ENCODE data around the gene PLCB1.

Gene PLCB1

DNA sequence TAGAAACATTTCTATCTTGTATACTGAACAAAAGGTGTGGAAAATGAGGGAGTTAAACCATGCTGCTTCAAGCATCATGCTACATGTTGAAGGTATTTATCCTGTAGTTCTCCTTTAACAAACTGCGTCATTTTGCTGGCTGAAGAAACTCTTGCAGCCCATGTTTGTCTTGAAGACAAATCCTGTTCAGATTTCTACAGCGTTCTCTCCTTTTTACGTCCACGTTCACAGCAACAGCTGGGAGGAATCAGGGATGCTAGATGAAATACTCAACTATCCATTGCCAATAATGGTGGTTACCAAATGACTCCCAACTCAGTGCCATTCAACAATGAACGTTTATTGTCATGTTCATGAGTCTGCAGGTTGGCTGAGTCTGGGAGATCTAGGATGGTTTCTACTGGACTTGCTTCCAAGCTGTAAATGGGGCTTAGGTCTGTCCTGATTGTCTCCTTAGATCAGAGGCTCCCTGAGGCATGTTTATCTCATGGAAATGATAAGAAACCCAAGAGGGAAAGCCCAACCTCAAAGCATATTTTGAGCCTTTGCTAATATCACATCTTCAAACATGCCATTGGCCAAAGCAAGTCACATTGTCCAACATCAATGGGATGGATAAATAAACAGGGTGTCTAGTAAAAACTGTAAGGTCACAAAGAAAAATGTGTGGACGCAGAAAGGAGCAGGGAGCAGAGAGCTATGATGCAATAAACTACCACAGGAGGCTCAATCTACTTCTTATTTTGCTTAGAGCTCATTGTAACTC, 2.7 kb upstream of the PLCB1 start:
- no peak for DNase-seq

DNA sequence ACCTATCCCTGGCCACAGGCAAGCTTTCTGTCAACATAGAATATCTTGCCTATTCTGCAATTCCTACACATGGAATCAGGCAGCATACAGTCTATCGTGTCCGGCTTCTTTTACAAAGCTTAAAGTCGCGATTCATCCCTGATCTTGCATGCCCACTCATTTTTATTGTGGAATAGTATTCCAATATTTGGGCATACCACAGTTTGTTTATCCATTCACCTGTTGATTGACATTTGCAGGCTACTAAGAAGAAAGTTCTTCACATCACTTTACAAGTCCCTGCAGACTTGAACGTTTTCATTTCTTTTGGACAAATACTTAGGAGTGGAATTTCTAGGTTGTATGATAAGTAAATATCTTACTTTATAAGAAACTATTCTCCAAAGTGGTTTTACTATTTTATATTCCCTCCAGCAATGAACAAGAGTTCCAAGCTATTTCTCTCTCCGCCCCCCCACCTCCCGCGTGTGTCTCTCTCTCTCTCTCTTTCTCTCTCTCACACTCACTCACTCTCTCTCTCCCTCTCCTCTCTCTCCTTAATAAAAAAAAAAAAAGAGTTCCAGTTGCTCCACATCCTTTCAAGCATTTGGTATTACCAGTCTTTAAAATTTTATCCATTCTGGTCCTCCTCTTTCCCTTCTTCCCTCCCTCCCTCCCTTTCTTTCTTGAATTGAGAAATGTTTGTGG, 1.1 kb upstream of the PLCB1 start:
- DNase-seq, result no peak

DNA sequence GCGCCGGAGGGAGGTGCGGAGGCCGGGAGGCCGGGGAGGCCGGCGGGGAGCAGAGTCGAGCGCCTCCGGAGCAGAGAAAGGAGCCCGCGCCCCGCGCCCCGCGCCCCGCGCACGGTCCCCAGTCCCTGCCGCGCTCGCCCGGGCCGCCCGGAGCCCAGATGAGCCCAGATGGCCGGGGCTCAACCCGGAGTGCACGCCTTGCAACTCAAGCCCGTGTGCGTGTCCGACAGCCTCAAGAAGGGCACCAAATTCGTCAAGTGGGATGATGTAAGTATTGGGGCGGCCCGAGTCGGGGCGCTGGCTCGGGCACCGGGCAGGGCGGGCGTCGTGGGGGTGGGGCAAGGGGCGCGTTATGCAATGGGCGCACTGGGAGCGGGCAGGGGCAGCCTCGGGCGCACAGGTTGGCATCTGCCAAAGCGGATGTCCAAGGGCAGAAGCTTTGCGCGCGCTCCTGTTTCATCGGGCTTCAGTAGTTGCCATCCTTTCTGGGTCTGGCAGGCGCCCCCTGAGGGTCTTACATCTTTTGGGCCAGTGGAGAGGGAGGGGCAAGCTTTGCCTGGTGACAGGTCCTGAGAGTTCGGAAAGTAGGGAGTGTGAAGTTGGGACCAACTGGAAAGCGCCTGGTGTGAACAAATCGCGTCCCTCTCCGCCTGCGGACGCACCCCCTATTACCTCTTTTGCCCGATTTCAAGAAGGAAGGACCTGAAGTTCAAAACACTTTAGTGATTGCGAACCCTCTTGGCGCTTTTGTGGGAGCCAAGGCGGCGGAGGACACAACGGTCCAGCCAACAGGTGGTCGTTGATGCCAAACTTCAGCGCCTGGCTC, 631 bp downstream of the PLCB1 start:
- DNase-seq, result peak; percentile 20 to 29

DNA sequence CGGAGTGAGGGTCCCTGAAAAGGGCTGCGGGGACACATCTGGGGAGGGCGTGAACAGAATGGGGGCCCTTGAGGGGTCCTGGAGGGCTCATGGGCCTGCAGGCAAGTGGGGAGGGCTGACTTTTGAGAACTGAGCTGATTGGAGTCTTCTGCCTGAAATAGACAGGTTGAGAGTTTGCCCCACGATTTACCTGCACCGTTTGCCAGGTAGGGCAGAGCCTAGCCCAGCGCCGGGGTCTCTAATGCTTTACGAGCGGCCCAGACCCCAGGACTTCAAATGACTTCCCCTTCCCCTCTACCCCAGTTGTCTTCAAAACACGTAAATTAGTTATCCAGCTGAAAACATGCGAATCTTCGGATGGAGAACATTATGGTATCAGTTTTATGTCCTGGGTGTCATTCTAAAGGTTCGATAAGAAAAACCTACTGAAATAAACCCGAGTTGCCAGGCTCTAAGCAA, 1.3 kb downstream of the PLCB1 start:
- no peak for DNase-seq

DNA sequence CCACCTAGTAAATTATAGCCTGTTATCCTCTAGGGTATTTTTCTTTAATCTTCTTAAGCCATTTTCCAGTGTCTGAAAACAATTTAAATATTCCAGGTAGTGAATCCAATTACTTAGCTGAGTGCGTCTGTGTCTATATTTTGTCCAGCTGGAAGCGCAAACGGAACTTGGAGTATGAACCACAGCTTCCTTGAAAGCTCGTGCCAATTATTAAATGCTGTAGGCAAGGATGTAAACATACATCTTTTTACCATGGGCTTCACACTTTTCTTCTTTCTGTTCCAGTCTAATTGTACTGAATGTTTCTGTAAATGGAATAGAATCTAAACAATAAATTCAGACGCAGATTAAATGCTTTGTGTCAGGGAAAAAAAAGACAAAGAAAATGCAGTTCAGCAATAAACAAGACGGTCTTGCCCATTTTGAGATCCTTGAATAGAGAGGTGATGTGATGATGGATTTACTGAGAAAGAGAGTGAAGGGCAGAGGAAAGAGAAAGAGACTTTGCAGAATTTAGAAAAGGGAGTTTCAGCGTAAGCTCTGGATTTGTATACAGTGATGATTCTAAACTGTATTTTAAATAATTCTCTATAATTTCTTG, 1.9 kb downstream of the PLCB1 start:
- DNase-seq, result no peak

DNA sequence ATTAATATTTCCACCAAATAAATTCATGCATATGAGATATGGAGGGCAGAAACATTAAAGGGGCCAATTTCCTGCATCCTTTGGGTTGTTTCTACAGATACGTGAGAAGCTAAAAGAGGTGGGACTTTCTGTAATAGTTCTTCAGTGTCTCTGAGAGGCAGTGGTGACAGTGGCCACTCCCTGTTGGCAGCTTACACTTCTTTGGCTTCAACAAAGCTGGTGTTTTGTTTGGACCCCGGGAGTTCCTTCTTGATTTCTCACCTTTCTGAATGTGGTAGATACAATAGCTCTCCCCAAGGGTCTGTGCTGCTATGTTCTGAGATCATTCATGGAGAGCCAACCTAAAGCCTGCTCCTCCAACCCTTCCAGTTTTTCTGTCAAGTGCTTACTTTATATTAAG, 7.8 kb downstream of the PLCB1 start:
- no peak for DNase-seq

GRCh38 chr20:8143474-8143873, 11.4 kb downstream of the PLCB1 start:
- no peak for DNase-seq

DNA sequence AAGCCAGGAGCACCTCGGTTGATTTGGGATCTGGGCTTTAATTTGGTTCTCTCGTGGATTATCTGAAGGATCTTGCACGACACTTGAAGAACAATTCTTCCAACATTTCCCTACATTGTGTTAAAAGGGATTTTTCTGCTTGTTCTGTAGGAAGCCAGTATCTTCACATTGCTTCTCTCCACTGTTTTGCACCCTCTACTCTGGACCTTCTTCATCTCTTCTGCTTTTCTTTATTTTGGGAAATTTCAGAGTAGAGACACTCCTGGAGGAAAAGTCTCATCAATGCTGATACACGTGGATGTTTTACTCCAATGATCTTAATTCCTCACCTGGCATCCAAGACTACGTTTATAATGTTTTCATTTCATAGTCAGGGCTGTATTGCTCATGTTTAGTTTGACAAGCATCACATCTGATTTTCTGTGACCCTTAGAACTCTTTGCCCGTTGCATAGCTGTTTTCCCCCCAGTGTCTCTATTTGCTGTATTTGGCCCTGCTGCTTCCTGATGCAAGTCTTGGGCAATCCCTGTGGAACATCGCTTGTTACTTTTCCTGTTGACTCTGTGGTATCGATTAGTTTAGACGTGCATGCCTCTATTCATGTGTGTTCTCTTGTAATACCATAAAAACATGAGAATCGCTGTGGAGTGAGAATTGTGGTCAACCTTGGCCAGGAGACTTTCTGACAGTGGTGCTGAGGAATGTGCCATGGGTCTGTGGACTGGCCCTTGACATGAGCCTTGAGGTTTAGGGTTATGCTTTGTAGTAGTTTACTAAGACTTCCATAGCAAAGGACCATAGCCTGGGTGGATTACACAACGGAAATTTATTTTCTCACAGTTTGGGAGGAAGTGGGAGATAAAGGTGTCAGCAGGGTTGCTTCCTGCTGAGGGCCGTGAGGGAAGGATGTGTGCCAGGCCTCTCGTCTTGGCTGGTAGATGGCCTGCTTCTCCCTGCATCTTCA, 12.5 kb downstream of the PLCB1 start:
- no peak for DNase-seq

DNA sequence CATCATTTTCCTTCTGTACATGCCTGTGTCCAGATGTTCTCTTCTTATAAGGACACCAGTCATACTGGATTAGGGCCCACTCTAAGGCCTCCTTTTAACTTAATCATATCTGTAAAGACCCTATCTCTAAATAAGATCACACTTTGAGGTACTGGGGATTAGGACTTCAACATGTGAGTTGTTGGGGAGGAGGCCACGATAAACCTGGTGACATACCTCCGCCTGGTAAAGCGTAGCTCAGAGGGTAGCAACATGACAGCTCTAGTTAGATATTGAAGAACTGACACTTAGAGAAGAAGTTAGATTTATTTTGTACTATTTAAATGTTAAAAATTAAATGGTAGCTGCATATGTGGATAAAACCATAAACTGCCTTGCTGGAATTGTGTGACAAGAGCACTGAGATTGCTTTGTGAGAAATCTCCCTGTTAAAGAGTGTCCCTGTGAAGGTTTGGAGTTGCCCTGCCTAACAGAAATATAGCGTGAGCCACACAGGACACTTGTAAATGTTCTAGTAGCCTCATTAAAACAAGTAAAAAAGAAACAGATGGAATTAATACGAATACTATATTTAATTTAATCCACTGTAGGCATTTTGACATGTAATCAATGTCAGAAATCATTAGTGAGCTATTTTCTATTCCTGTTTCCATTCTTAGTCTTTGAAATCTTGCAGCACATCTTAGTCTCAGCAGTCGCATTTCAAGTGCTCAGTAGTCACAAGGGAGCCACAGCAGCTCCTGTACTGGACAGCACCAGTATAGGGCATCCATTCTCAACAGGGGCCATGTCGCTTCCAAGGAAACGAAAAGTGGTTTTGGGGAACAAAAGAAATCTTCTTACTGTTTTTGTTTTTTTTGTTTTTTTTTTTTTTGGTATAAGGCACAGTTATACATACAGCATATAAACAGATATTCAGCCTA, 13.4 kb downstream of the PLCB1 start:
- no peak for DNase-seq

DNA sequence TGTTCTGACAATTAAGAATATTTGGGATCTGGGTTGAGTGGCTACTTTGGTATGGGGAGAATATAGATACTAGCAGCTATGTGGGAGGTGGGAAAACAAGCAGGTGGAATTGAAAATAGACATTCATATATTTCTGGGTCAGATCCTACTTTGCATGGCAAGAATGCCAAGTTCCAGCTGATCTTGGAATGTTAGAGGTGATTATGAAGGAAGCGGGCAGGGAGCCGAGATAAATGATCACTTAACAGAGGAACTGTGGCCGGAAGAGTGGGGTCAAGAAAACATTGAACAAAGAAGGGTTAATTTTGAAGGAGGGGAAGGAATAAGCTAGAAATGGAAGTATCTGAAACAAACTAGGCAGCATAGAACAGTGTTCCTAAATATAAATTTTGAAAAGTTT, 15.4 kb downstream of the PLCB1 start:
- no peak for DNase-seq

- no peak for DNase-seq
Measured at GRCh38 chr20:8148501-8148900, 16.4 kb downstream of the PLCB1 start.

DNA sequence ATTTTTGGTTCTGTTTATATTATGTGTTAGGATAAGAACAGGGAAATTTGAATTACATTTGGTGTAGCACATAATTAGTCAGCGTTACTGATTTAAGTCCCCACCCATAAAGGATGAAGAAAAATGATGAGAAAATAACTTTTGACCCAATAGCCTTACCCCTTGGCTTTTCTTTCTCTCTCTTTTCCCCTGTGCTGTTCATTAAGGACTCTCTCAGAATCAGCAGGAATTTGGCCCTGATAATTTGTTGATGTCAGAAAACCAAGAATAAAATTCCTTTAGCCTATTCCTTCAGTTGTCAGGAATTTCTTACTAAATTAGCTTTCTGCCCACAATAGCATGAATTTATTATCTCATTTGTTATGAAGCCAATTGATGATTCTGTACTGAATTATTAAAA, 18.5 kb downstream of the PLCB1 start:
- DNase-seq, result no peak

DNA sequence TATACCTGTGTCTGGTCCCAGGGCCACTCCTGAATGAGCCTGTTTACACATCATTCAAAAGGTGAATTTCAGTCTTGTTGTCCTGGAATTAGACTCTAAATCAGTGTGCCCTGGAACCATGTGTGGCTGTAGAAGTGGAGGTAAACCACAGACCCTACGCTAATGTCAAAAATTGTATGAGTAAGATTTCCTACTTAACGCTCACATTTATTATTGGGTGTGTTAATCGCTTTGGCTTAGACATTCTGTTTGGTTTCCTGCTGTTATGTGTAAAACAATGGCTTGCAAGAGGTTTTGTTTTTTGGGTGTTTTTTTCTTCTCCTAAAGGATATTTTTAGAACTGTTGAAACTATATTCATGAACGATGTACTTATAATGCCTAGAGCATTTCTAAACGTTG, 19.3 kb downstream of the PLCB1 start:
- DNase-seq, result no peak

GRCh38 chr20:8152183-8152582, 20.1 kb downstream of the PLCB1 start:
- DNase-seq, result no peak

- no peak for DNase-seq
Measured at GRCh38 chr20:8152847-8153246, 20.8 kb downstream of the PLCB1 start.

GRCh38 chr20:8153281-8153908, 21.3 kb downstream of the PLCB1 start:
- DNase-seq, result no peak

DNA sequence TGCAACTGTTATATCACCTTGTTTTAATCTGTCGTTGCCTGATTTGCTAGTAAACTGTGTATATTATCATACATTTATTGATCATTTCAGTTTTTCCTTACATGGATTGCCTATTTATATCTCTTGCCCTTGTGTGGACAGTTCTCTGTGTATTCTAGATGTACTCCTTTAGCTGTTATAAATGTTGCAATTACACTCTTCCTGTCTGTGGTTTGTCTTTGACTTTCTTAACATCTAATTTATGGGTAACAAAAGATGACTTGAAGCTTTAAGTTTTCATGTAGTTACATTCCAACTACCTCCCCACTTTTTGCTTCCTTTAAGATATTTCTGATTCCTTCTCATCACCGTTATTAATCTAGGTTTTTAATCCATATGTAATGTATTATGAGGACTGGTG, 22.6 kb downstream of the PLCB1 start:
- no peak for DNase-seq

DNA sequence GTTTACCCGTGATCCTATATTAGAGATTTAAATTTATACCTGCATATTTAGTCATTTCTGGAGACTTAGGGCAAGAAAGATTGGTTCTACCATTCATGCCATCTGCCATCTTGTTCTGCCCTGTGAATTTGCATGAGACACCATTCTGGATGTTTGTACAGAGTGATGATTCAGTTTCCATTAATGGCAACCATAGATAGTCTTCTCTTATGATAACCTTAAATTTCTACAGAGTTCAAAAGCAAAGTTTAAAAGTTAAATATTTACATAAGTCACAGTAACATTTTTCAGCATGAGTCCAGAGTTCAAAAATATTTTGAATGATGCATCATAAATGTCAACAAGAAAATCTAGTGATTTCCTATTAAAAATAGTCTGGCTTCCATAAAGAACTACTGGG, 23.2 kb downstream of the PLCB1 start:
- DNase-seq, result no peak

GRCh38 chr20:8155812-8156211, 23.7 kb downstream of the PLCB1 start:
- DNase-seq, result no peak
